ENCODE results near the gene KAT14. TPM values are rescaled to one million over a fixed set of nuclear protein-coding genes. Genes with fewer than 3 reads are reported as not detected.
"Not testable (repeated sequence)": the region's sequence is repeated elsewhere in the genome, so short reads cannot be mapped to it uniquely, and the experiment has no call there.

KAT14 gene
- total and polyA plus RNA-seq, 11 donors, result 4.6 to 12.3 (median 9.8) TPM

DNA sequence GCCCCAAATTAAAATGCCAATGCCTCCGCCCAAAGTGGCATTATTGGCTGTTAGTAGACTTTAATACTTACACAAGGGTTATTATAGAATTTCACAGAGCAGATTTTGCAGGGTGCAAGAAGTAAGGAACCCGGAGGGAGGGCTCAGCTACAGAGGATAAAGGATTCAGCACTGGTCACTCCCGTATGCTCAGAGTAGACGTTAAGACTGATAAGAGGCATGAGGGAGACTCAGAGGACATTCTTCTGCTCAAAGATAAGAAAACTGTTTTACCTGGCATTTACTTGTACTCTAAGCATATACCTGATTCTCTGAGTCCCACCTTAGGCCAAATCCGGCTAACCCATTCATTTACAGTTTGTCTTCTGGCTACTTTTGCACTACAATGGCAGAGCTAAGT is 43.5 kb upstream of the KAT14 start:
- no peak for DNase-seq

DNA sequence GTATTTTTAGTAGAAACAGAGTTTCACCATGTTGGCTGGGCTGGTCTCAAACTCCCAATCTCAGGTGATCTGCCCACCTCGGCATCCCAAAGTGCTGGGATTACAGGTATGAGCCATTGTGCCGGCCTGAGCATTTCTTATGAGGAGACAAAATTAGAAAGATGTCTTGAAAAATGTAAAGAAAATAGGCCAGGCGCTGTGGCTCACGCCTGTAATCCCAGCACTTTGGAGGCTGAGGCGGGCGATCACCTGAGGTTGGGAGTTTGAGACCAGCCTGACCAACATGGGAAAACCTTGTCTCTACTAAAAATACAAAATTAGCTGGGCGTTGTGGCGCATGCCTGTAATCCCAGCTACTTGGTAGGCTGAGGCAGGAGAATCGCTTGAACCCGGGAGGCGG is 37.1 kb upstream of the KAT14 start:
- H3K27me3 ChIP-seq, result peaks cover 0 to 30% (median 0%) of the 10 kb centered on the region in 9 donors

More for the DNA sequence above, 43.5 kb upstream of the KAT14 start:
- Histone ChIP-seq H3K4me3 (no peak overlapping the region), H3K27ac (no peak overlapping the region), H3K36me3 (no peaks in the 10 kb centered on the region), H3K9me3 (no peaks in the 10 kb centered on the region), H3K27me3 (peaks cover 0 to 37% (median 3%) of the 10 kb centered on the region in 9 donors), H3K4me1 (no peaks in the 10 kb centered on the region)
- no peak for ATAC-seq
- TF ChIP-seq, protein P1, sequence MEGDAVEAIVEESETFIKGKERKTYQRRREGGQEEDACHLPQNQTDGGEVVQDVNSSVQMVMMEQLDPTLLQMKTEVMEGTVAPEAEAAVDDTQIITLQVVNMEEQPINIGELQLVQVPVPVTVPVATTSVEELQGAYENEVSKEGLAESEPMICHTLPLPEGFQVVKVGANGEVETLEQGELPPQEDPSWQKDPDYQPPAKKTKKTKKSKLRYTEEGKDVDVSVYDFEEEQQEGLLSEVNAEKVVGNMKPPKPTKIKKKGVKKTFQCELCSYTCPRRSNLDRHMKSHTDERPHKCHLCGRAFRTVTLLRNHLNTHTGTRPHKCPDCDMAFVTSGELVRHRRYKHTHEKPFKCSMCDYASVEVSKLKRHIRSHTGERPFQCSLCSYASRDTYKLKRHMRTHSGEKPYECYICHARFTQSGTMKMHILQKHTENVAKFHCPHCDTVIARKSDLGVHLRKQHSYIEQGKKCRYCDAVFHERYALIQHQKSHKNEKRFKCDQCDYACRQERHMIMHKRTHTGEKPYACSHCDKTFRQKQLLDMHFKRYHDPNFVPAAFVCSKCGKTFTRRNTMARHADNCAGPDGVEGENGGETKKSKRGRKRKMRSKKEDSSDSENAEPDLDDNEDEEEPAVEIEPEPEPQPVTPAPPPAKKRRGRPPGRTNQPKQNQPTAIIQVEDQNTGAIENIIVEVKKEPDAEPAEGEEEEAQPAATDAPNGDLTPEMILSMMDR (IDR thresholded peaks at IDR 0.05), result no peak
- TF ChIP-seq POLR2A (IDR thresholded peaks at IDR 0.05), result no peak
- 51 to 64% (median 60%) methylated on average over 5 of the region's 5 CpGs for WGBS, 4 donors
- intact Hi-C loops (cut with DNase I), result no loop called here

DNA sequence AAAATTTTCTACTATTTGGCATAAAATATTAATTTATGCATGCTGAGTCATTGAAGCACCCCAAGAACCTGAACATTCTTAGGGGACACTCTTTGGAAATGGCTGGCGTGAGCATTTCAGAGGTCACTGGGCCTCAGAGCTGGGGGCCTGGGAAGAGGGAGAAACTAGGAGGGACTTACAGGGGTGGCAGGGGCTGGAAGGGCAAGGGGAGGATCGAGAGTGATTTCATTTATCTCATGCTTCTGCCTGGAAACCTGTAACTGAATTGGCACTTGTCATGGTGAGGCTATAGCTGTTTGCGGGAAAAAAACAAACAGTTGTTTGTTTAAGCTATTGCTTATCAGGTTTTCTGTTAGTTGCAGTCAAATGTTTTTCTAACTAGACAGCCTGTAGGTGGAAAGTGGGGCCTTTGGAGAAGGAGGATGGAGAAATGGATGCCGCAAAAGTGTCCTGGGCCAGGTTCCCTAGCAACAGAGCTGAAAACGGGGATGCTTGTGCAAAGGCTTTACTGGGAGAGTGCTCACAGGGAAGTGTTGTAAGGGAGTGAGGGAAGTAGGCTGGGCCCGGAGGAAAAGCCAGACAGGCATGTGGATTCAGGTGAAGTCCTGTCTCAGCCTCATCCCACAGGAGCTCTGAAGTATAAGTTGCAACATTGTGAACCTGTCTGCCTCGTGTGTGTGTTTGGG is 36.4 kb upstream of the KAT14 start:
- Histone ChIP-seq H3K9me3 (no peaks in the 10 kb centered on the region), H3K27me3 (peaks cover 0 to 30% (median 0%) of the 10 kb centered on the region in 9 donors), H3K4me1 (no peaks in the 10 kb centered on the region), H3K4me3 (no peak overlapping the region), H3K36me3 (no peaks in the 10 kb centered on the region), H3K27ac (no peak overlapping the region)
- no peak for TF ChIP-seq POLR2A (IDR thresholded peaks at IDR 0.05)
- TF ChIP-seq, protein P1 (IDR thresholded peaks at IDR 0.05), result no peak
- DNase-seq (no peak), ATAC-seq (no peak)
- intact Hi-C loops (cut with DNase I), result no loop called here
- WGBS, 4 donors, result 24 to 31% (median 27%) methylated on average over 7 of the region's 7 CpGs

More for the DNA sequence above, 37.1 kb upstream of the KAT14 start:
- 93 to 96% (median 95%) methylated on average over 11 of the region's 11 CpGs for WGBS, 4 donors
- H3K4me1 ChIP-seq; intact Hi-C loops (cut with DNase I); H3K4me3 ChIP-seq; H3K9me3 ChIP-seq; DNase-seq; H3K27ac ChIP-seq; H3K36me3 ChIP-seq; ATAC-seq: not testable (repeated sequence)

DNA sequence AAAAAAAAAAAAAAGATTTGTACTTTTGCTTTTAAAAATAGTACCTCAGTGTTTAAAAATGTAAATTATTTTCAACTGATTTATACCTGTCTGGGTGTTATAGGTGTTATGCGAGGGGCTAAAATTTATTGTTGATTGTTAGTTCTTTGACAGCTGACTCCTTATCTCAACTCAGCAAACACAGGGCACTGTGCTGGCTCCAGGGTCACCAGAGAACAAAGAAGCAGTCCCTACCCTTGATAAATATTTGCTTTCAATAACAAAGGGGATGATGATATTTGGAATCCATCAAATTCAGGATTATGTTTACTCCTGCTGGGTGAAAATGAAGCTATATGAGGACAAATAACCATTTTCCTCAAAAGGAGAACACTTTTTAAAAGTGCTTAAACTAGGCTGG is 34.2 kb upstream of the KAT14 start:
- no peaks in the 10 kb centered on the region for H3K4me1 ChIP-seq
- DNase-seq (no peak), ATAC-seq (no peak)
- H3K27me3 ChIP-seq, result peaks cover 0 to 28% (median 0%) of the 10 kb centered on the region in 9 donors
- intact Hi-C loops (cut with DNase I), result no loop called here
- H3K4me3 ChIP-seq, result no peak overlapping the region
- no peaks in the 10 kb centered on the region for H3K36me3 ChIP-seq
- H3K27ac ChIP-seq, result no peak overlapping the region
- 62 to 68% (median 64%) methylated on average over 1 of the region's 1 CpG for WGBS, 4 donors
- no peak for TF ChIP-seq POLR2A (IDR thresholded peaks at IDR 0.05)
- TF ChIP-seq, protein P1 (IDR thresholded peaks at IDR 0.05), result no peak
- peaks cover 0 to 5% (median 0%) of the 10 kb centered on the region in 12 donors for H3K9me3 ChIP-seq

DNA sequence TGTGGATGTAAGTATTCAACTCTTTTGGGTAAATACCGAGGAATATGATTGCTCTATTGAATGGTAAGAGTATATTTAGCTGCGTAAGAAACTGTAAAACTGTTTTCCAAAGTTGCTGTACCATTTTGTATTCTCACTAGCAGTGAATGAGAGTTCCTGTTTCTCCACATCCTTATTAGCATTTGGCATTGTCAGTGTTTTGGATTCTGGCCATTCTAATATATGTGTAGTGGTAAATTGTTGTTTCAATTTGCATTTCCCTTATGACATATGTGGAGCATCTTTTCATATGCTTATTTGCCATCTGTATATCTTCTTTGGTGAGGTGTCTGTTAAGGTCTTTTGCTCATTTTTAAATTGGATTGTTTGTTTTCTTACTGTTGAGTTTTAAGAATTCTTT is 29.3 kb upstream of the KAT14 start:
- intact Hi-C loops (cut with DNase I), result no loop called here
- no peaks in the 10 kb centered on the region for H3K4me1 ChIP-seq
- ATAC-seq, result no peak

DNA sequence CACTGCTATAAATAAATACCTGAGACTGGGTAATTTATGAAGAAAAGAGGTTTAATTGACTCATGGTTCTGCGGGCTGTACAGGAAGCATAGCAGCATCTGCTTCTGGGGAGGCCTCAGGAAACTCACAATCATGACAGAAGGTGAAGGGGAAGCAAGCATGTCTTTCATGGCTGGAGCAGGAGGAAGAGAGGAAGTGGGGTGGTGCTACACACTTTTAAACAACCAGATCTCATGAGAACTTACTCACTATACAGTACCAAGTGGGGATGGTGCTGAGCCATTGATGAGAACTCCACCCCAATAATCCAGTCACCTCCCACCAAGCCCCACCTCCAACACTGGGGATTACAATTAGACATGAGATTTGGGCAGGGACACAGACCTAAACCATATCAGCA is 9.1 kb upstream of the KAT14 start:
- ATAC-seq; H3K27me3 ChIP-seq; H3K9me3 ChIP-seq; DNase-seq; intact Hi-C loops (cut with DNase I); H3K4me1 ChIP-seq; H3K27ac ChIP-seq; H3K4me3 ChIP-seq; H3K36me3 ChIP-seq: not testable (repeated sequence)
- WGBS, 4 donors, result 39 to 65% (median 61%) methylated on average over 1 of the region's 1 CpG

More for the DNA sequence above, 29.3 kb upstream of the KAT14 start:
- Histone ChIP-seq H3K9me3 (peaks cover 0 to 9% (median 0%) of the 10 kb centered on the region in 12 donors), H3K27me3 (peaks cover 0 to 6% (median 0%) of the 10 kb centered on the region in 9 donors), H3K27ac (no peak overlapping the region), H3K4me3 (no peak overlapping the region), H3K36me3 (no peaks in the 10 kb centered on the region)
- DNase-seq, result no peak
- no peak for TF ChIP-seq POLR2A (IDR thresholded peaks at IDR 0.05)
- TF ChIP-seq, protein P1 (IDR thresholded peaks at IDR 0.05), result no peak
- WGBS, 4 donors, result 82 to 86% (median 84%) methylated on average over 2 of the region's 2 CpGs

Measured in heart left ventricle (tissue), 16 donors.